HG03280 (cell line): ENCODE measurements around the gene TNIP1.

Source experiments
- ATAC-seq: cut with Tn5 transposase; IDR thresholded peaks from one replicate; pipeline ENCODE4 v1.9.1; 2021; ENCODE audit warnings: mild to moderate bottlenecking, moderate library complexity; ENCODE audit not compliant: unreplicated experiment

Gene TNIP1

GRCh38 chr5:151042453-151043093 is 38.3 kb downstream of the TNIP1 start:
- ATAC-seq, result no peak

GRCh38 chr5:151041577-151042268 is 39.1 kb downstream of the TNIP1 start:
- ATAC-seq, result no peak

GRCh38 chr5:151040211-151040747 is 40.6 kb downstream of the TNIP1 start:
- no peak for ATAC-seq

GRCh38 chr5:151039665-151040064 is 41.2 kb downstream of the TNIP1 start:
- no peak for ATAC-seq

GRCh38 chr5:151038801-151039238 is 42.0 kb downstream of the TNIP1 start:
- no peak for ATAC-seq

GRCh38 chr5:151038412-151038745 is 42.5 kb downstream of the TNIP1 start:
- no peak for ATAC-seq

GRCh38 chr5:151037561-151038411 is 43.0 kb downstream of the TNIP1 start:
- ATAC-seq, result no peak

GRCh38 chr5:151036556-151036955 is 44.3 kb downstream of the TNIP1 start:
- no peak for ATAC-seq

- ATAC-seq, result no peak
These were observed 46.1 kb downstream of the TNIP1 start for GRCh38 chr5:151034422-151035379.

- ATAC-seq, result no peak
These were observed 47.5 kb downstream of the TNIP1 start for GRCh38 chr5:151033217-151033934.

GRCh38 chr5:151031554-151031953 is 49.3 kb downstream of the TNIP1 start:
- no peak for ATAC-seq

GRCh38 chr5:151030379-151030778 is 50.5 kb downstream of the TNIP1 start:
- ATAC-seq, result no peak

GRCh38 chr5:151030056-151030336 is 50.8 kb downstream of the TNIP1 start:
- ATAC-seq, result no peak

GRCh38 chr5:151029179-151030055 is 51.4 kb downstream of the TNIP1 start:
- ATAC-seq, result no peak

- ATAC-seq, result no peak
These were observed 52.1 kb downstream of the TNIP1 start for GRCh38 chr5:151028717-151029116.

GRCh38 chr5:151027961-151028479 is 52.8 kb downstream of the TNIP1 start:
- no peak for ATAC-seq

GRCh38 chr5:151026679-151027078 is 54.2 kb downstream of the TNIP1 start:
- ATAC-seq, result no peak

- ATAC-seq, result no peak
These were observed 54.7 kb downstream of the TNIP1 start for GRCh38 chr5:151026088-151026487.

- ATAC-seq, result no peak
These were observed 55.6 kb downstream of the TNIP1 start for GRCh38 chr5:151025250-151025606.
